LNCAP (cell line): Measurements from ENCODE around the gene ZNF592.

Experiments
- CTCF ChIP-seq: fragments of 450-650 bp; IDR thresholded peaks from 2 replicates; pipeline ENCODE4 v1.5.1; 2017; ENCODE audit warnings: mild to moderate bottlenecking

ZNF592 gene

GRCh38 chr15:84736375-84736774 lies 12.0 kb upstream of the ZNF592 start:
- no peak for TF ChIP-seq CTCF

GRCh38 chr15:84737005-84737404 lies 11.4 kb upstream of the ZNF592 start:
- TF ChIP-seq CTCF = no peak

GRCh38 chr15:84740691-84741090 lies 7.7 kb upstream of the ZNF592 start:
- no peak for TF ChIP-seq CTCF

- TF ChIP-seq CTCF = no peak
These were observed 7.3 kb upstream of the ZNF592 start for GRCh38 chr15:84741121-84741520.

- no peak for TF ChIP-seq CTCF
These were observed 747 bp upstream of the ZNF592 start for GRCh38 chr15:84747416-84748273.

- no peak for TF ChIP-seq CTCF
These were observed 959 bp downstream of the ZNF592 start for GRCh38 chr15:84749111-84749991.

GRCh38 chr15:84750583-84751092 lies 2.2 kb downstream of the ZNF592 start:
- no peak for TF ChIP-seq CTCF
